ACC112 (cell line): Measurements from ENCODE around the gene C1orf226.
A peak's percentile ranks its signal among the peaks of the same experiment; 100 is the strongest.
"Not testable (repeated sequence)": the region's sequence is repeated elsewhere in the genome, so short reads cannot be mapped to it uniquely, and the experiment has no call there.

ENCODE experiments used
- H2AFZ ChIP-seq: fragments of 200-600 bp; sonication (generic); one replicate; pipeline ENCODE4 v1.6.0; 2017; ENCODE audit warnings: antibody characterized with exemption, low read length; ENCODE audit not compliant: unreplicated experiment
- H3K27ac ChIP-seq: fragments of 200-600 bp; sonication (generic); 2 replicates; pipeline ENCODE4 v1.5.1; 2014; ENCODE audit warnings: low read depth, mild to moderate bottlenecking, antibody characterized with exemption, low read length, moderate library complexity
- H3K27me3 ChIP-seq: fragments of 200-600 bp; sonication (generic); 2 replicates; pipeline ENCODE4 v1.6.1; 2014; ENCODE audit warnings: mild to moderate bottlenecking, antibody characterized with exemption, low read length, moderate library complexity, mixed read lengths; ENCODE audit not compliant: insufficient read depth
- H3K36me3 ChIP-seq: fragments of 200-600 bp; sonication (generic); 2 replicates; pipeline ENCODE4 v1.6.1; 2016; ENCODE audit warnings: mild to moderate bottlenecking, antibody characterized with exemption, low read length, moderate library complexity, mixed read lengths; ENCODE audit not compliant: insufficient read depth
- H3K4me1 ChIP-seq: fragments of 200-600 bp; sonication (generic); one replicate; pipeline ENCODE4 v1.6.1; 2016; ENCODE audit warnings: low read length, mixed read lengths; ENCODE audit not compliant: insufficient read depth, unreplicated experiment, control insufficient read depth
- H3K4me3 ChIP-seq: fragments of 200-600 bp; sonication (generic); 2 replicates; pipeline ENCODE4 v1.5.1; 2014; ENCODE audit warnings: mild to moderate bottlenecking, low read depth, low read length
- H3K79me2 ChIP-seq: fragments of 200-600 bp; sonication (generic); one replicate; pipeline ENCODE4 v1.6.0; 2016; ENCODE audit warnings: low read length; ENCODE audit not compliant: control insufficient read depth, unreplicated experiment, insufficient read depth

Gene C1orf226, protein sequence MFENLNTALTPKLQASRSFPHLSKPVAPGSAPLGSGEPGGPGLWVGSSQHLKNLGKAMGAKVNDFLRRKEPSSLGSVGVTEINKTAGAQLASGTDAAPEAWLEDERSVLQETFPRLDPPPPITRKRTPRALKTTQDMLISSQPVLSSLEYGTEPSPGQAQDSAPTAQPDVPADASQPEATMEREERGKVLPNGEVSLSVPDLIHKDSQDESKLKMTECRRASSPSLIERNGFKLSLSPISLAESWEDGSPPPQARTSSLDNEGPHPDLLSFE

DNA sequence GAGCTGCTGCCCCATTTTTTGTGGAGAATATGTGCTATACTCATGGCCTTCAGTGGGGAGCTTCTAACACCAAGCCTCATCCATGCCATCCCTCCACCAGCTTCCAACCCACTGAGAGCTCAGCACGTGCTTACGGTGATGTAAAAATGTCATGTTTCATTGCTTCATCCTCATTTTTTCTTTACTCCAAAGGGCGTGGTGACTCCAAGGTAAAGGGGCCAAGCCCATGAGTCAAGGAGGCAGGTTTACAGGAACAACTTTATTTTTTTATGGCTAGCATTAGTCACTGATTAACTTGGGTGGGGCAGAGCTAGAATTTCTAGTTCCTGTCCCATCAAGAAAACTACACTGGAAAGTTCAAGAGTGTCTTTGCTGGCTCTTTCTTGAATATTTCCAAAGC, at the start of gene C1orf226:
C1orf226 (plus strand) TSS at position 346 of the 400 bp plus-strand sequence. CDS start 174 bp downstream, outside the sequence.
- Histone ChIP-seq H2AFZ (no peak within 1 kb of the TSS), H3K27ac (no peak within 1 kb of the TSS), H3K4me1 (peaks cover 12% of the 10 kb centered on the region)

DNA sequence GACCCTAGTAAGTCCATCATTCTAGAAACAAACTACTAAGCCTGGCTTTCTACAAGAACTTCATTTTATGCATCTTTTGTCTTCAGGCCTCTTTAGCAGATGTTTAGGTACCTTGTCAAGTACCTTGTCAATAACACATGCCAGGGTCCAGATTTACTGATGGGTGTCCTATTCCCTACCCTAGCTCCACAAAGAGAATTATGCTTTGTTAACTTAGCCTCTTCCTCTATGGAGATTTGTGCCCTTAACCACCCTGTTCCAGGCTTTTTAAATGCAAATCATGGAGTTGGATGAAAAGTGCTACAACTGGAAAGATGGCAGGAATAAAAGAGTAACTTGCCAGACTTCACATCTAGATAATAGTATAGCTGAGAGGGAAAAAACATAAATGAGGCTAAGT, 47.5 kb upstream of the C1orf226 start:
- Histone ChIP-seq H3K27ac (no peak overlapping the region), H3K4me1 (peaks cover 10% of the 10 kb centered on the region), H3K79me2 (no peaks in the 10 kb centered on the region)

More for the DNA sequence above, at the start of gene C1orf226:
- H3K79me2 ChIP-seq = no peaks in the 10 kb centered on the region
- H3K36me3 ChIP-seq = no peaks in the 10 kb centered on the region
- H3K27me3 ChIP-seq = no peaks in the 10 kb centered on the region
- H3K4me3 ChIP-seq = no peak within 1 kb of the TSS

DNA sequence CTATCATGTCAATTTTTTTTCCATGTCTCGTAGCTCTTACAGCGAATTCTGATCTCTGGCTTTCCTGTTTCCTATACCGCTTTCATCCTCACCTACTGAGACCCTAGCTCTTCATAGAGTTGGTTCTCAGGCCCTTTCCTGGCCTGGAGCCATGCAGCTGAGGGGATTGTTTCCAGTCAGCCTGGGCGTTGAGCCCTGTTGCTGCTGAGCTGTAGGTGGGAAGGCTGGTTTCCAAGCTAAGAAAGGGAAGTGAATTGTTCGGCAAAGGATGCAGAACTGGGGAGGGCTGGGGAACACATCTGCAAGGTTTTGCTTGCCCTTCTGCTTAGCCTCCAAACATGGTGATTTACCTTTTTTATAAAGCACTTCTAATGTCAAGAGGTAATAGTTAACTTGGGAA, 46.4 kb upstream of the C1orf226 start:
- H3K79me2 ChIP-seq = no peaks in the 10 kb centered on the region
- H3K4me1 ChIP-seq = peaks cover 2% of the 10 kb centered on the region
- H3K27ac ChIP-seq = no peak overlapping the region
- H2AFZ ChIP-seq = no peak overlapping the region
- no peaks in the 10 kb centered on the region for H3K36me3 ChIP-seq
- H3K27me3 ChIP-seq = 0 out of 2 replicates have a peak, but pooled peaks cover 8% of the 10 kb centered on the region
- H3K4me3 ChIP-seq = no peak overlapping the region

More for the DNA sequence above, 47.5 kb upstream of the C1orf226 start:
- Histone ChIP-seq H3K27me3 (0 out of 2 replicates have a peak, but pooled peaks cover 8% of the 10 kb centered on the region), H2AFZ (no peak overlapping the region), H3K4me3 (no peak overlapping the region), H3K36me3 (no peaks in the 10 kb centered on the region)

DNA sequence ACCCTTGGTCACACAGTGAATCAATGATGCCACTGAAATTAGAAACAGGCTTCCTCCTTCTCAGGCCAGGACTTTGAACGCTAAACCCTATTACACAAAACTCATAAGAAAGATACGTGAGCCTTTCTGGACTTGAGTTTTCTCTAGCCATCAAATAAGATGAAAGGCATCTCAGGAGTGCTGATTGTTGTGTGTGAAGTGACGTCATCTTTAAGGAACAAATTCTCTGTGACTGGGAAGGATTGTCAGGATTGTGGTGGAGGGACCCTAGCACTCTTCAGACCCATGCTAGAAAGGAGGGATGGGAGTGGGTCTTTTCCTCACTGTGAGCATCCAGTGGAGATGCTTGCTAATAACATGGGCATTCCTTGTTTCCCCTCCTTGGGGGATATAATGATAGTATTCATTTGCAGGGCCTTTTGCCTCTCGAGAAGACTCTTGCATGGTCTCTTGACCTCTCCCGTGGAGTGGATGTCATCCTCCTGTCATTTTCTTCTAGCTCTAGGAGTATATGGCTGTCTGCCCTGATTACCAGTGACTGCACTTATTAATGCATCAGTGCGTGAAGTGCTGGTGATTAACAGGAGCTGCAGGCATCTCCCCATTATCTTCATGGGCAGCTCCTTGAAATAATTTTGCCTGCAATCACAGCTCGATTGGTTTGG, 44.8 kb upstream of the C1orf226 start:
- Histone ChIP-seq H3K27me3 (0 out of 2 replicates have a peak, but pooled peaks cover 8% of the 10 kb centered on the region), H2AFZ (no peak overlapping the region), H3K4me3 (no peak overlapping the region), H3K4me1 (no peaks in the 10 kb centered on the region), H3K79me2 (no peaks in the 10 kb centered on the region), H3K27ac (no peak overlapping the region), H3K36me3 (no peaks in the 10 kb centered on the region)

DNA sequence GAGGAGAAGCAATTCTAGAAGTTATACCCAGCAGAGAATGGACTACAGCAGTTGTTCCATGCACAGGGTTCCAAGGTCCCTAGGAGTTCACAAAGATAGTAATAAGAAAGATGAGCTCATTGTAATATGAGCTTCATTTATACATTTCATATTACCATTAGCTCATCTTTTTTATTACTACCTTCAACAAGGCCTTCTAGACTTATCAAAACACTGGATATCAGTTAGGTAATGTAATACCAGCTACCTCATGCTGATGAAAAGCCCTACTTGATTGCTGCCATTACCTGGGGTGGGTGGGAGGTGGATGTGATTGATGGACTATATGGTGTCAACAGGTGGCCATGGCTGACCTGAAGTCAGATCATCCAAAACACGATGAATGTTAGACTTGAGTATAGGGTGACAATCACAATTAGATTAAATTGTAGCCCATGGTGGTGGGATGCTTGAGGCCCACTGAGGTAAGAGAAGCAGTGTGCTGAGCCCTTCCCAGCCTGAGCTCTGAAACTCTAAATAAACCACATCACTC, 39.0 kb upstream of the C1orf226 start:
- Histone ChIP-seq H3K27ac (no peak overlapping the region), H3K27me3 (0 out of 2 replicates have a peak, but pooled peaks cover 8% of the 10 kb centered on the region), H3K4me3 (no peak overlapping the region), H2AFZ (no peak overlapping the region), H3K79me2 (no peaks in the 10 kb centered on the region), H3K36me3 (no peaks in the 10 kb centered on the region), H3K4me1 (no peaks in the 10 kb centered on the region)

DNA sequence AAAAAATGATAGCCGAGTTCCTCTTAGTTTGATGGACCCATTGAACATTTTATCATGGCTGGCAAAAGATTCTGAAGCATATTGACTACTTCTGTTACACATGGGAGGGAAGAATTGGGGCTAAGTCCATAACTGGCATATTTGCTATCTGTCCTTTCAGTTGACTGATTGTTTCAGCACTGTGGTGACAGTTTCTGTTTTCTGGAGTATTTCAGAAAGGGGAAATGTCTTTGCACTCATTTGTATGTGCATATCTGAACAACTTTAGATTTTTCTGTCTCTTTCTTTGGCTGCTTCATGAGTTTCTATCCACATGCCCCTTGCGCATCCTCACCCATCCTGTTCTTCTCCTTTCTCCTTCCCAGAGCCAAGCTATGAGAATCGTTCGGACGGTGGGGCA, 38.1 kb upstream of the C1orf226 start:
- Histone ChIP-seq H3K79me2 (no peaks in the 10 kb centered on the region), H2AFZ (no peak overlapping the region), H3K4me1 (no peaks in the 10 kb centered on the region), H3K4me3 (no peak overlapping the region), H3K36me3 (no peaks in the 10 kb centered on the region), H3K27me3 (0 out of 2 replicates have a peak, but pooled peaks cover 3% of the 10 kb centered on the region), H3K27ac (no peak overlapping the region)

DNA sequence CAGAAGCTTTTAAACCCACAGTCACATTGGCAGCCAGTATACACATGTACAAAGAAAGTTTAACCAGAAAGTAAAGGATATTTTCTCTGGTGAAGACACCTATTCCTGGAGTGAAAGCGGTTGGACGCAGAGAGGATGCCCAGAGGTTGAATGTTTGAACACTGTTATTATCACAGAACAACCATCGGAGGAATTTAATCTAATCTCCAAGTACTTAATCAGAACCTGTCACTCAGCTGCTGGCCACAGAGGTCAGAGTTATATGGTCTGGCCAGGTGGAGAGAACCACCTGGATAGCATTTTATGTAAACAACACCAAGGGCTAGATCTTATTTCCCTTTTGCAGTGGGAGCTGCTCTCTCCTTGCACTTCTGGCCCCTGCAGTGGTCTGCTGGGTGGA, 34.2 kb upstream of the C1orf226 start:
- Histone ChIP-seq H3K4me3 (no peak overlapping the region), H3K4me1 (peaks cover 13% of the 10 kb centered on the region), H3K27ac (no peak overlapping the region), H3K27me3 (no peaks in the 10 kb centered on the region), H2AFZ (no peak overlapping the region), H3K36me3 (no peaks in the 10 kb centered on the region), H3K79me2 (no peaks in the 10 kb centered on the region)

DNA sequence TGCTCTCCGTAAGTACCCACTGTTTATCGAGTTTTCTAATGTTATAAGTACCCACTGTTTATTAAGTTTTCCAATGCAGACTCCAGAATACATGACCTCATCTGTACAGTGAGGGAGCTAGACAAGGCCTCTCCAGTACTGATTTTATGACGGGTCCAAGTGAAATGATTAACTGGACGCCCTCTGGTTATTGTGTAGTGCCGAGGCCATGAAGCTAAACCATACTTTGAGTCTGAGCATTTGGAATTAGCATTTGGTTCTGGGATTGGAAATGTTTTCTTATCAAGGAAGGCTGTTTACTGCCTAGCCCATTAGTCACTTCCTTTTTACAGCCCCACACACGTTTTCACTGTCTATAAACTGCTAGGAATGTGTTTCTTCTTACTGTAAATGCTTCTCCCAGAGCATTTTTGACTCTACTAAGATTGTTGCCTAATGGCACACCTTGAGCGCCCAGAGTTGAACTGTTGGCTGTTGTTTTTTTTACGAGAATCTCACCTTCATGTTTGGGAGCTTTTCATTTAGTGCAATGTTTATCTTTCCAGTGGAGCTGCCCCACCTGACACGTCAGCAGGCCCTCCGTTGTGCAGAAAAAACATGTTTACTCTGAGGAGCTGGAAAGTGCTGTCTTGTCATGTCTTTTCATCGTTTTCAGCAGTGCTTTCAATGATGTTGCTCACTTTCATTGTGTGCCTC, 31.7 kb upstream of the C1orf226 start:
- H3K36me3 ChIP-seq = no peaks in the 10 kb centered on the region
- peak overlapping the region; percentile 41 for H3K27ac ChIP-seq
- H3K27me3 ChIP-seq = no peaks in the 10 kb centered on the region
- peak overlapping the region; percentile 49 for H2AFZ ChIP-seq
- H3K4me1 ChIP-seq = peaks cover 13% of the 10 kb centered on the region
- H3K79me2 ChIP-seq = no peaks in the 10 kb centered on the region
- peak overlapping the region; percentile 14; the same call in 1 of the 2 replicates for H3K4me3 ChIP-seq

DNA sequence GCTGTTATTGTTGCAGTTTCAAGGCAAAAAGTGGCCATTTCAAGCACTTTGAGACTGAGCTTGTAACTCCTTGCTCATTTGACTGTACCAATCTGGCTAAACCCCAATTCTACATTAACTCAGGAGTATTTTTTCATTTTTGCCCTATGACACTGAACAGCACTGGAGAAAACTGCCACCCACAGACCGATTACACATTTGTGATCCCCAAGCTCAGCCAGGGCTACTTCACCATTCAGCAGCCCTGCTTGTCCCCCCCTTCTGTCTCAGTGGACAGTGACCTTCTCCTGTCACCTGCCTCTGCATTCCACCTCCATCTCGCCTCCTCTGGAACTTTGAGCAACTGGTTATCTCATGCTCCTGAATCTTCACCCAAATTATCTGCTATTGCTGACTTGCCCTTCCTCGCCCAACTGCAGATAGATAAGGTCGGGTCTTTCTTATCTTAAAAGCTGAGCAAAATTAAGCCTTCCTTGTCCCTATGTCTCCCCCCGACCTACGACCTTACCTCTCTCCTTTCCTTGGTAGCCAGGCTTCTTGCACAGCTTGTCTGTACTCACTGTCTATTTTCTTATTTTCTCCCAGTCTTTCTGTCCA, 30.2 kb upstream of the C1orf226 start:
- no peak overlapping the region for H3K4me3 ChIP-seq
- no peaks in the 10 kb centered on the region for H3K27me3 ChIP-seq
- H3K79me2 ChIP-seq = no peaks in the 10 kb centered on the region
- H3K27ac ChIP-seq = no peak overlapping the region
- H3K36me3 ChIP-seq = no peaks in the 10 kb centered on the region
- no peak overlapping the region for H2AFZ ChIP-seq
- peaks cover 13% of the 10 kb centered on the region for H3K4me1 ChIP-seq

DNA sequence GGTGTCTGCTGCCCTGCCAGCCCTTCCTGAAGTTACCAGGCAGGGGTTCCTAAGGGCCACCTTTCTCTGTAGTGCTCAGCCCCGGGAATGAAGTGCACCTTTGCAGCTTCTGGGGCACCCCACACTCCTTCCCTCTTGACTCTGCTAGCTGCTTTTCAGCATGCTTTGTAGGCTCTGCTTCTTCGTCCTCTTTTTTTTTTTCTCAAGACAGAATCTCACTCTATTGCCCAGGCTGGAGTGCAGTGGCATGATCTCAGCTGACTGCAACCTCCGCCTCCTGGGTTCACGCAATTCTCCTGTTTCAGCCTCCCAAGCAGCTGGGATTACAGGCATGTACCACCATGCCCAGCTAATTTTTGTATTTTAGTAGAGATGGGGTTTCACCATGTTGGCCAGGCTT, 29.7 kb upstream of the C1orf226 start:
- not testable (repeated sequence) for H2AFZ ChIP-seq, H3K79me2 ChIP-seq, H3K36me3 ChIP-seq, H3K4me3 ChIP-seq, H3K27ac ChIP-seq, H3K27me3 ChIP-seq
- H3K4me1 ChIP-seq = peaks cover 13% of the 10 kb centered on the region
